GM21447 (cell line): ENCODE data around the gene H1-8.
"Not testable (repeated sequence)": the region's sequence is repeated elsewhere in the genome, so short reads cannot be mapped to it uniquely, and the experiment has no call there.

Experiments used
- ATAC-seq: cut with Tn5 transposase; IDR thresholded peaks from one replicate; pipeline ENCODE4 v1.9.1; 2021; ENCODE audit not compliant: unreplicated experiment

The H1-8 gene

GRCh38 chr3:129515108-129515820, 27.7 kb upstream of the H1-8 start:
- not testable (repeated sequence) for ATAC-seq

DNA sequence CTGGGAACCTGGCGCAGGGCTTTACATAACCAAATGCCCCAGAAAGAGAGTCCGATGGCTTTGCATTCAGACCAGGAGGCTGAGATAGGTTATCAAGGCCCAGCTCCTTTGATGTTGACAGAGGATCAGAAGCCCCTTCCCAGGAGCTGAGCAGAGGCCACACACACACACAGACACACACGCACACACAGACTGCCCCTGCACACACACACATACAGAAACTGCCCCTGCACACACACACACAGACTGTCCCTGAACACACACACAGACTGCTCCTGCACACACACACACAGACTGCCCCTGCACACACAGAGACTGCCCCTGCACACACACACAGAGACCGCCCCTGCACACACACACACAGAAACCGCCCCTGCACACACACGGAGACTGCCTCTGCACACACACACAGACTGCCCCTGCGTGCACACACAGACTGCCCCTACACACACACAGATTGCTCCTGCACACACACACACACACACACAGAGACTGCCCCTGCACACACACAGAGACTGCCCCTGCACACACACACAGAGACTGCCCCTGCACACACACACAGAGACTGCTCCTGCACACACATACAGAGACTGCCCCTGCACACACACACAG, 27.0 kb upstream of the H1-8 start:
- ATAC-seq: not testable (repeated sequence)

GRCh38 chr3:129517516-129517915, 25.5 kb upstream of the H1-8 start:
- no peak for ATAC-seq

GRCh38 chr3:129518038-129518561, 24.9 kb upstream of the H1-8 start:
- ATAC-seq: no peak

DNA sequence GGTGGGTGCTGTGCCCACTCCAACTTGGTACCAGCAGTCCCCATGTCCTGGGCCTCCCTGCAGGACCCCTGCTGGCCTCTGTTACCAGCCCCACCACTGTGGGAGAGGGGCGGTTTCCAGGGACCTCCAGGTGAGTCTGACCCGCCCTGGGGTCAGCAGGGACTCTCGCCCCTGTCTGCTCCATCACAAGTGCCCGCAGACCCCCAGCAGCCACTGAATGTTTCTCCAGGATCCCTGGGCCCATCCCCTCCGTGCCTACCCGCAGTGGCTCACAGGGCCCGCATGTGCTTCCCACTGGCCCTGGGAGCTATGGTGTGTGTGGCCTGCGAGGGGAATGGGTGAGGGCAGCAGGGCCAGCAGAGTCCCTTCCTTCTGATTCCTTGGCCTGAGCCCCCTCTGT, 24.4 kb upstream of the H1-8 start:
- no peak for ATAC-seq

- ATAC-seq: no peak
These were observed 23.5 kb upstream of the H1-8 start for GRCh38 chr3:129519449-129519848.

DNA sequence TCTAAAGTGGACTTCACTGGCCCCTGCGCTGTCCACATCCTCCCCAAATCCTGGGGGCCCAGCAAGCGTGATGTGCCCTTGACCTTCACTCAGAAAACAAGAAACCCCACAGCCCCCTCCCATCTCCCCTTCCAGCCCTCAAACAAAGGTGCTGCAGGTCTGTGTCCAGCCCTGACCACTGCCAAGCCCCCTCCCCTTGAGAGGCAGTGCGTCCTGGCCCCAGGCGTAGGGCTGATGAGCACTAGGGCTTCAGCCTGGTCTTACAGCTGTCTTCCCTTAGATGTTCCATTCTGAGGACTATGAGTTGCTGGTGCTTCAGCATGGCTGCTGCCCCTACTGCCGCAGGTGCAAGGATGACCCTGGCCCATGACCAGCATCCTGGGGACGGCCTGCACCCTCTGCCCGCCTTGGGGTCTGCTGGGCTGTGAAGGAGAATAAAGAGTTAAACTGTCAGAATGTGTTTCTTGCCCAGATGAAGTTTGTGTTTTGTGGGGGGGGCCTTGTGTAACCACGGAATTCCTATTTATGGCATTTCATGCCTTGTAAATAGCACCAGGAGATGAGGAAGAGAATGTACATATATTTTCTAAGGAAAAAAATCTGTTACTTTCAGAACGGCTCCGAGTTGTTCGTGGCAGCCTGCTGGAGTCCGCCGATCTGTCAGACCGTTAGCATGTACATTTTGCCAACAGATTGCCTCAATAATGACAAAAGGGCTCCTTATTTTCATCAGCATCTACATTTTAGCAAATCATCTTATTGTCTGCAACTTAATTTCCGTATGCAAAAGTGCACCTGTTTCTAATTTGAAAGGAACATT, 22.9 kb upstream of the H1-8 start:
- no peak for ATAC-seq

GRCh38 chr3:129520960-129521359, 22.0 kb upstream of the H1-8 start:
- ATAC-seq: no peak

- ATAC-seq: no peak
These were observed 21.4 kb upstream of the H1-8 start for GRCh38 chr3:129521611-129522010.

DNA sequence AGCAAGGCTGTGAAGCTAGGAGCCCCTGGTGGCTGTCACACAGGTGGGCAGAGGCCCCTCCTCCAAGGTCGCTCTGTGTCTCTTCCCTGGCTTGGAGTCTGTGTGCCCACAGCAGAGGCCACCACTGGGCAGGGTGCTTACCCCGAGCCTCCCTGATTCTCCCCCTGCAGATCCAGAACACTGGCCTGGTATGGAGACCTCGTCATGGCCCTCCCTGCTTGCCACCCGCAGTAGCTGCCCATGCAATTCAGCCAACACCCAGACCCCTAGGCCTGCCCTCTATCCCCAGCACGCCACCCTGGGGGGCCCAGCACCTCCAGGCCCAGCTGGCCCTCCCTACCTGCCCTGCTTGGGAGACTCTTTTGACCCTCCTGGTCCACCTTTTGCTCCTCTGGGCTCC, 20.0 kb upstream of the H1-8 start:
- ATAC-seq: no peak

- no peak for ATAC-seq
These were observed 18.9 kb upstream of the H1-8 start for GRCh38 chr3:129524081-129524480.

DNA sequence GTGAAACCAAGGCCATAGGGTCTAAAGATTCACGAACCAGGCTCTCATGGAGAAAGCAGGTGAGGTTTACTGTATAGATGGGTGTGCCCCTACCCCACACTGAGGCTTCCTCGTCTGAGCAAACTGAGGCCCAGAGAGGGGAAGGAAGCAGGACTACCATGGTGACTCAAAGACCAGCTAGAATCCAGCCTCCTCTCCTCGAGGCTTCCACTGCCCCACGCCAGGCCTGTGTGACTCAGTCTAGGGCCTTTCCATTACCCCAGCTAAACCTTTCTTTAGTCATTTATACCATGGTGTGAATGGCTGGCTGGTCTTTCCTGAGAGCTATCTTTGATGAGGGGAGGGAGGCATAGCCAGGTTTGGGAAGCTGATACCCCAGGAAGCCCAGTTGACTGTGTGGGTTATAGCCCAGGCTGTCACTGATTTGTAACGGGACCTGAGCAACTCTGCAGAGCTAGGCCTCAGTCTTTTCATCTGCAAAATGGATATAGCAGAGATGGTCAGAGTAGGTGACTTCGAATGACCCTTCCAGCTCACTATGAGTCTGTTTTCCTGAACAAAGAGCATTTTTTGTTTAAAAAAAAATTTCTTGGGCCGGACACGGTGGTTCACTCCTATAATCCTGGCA, 17.5 kb upstream of the H1-8 start:
- ATAC-seq: no peak

GRCh38 chr3:129526121-129526900, 16.7 kb upstream of the H1-8 start:
- peak; percentile 91 for ATAC-seq

DNA sequence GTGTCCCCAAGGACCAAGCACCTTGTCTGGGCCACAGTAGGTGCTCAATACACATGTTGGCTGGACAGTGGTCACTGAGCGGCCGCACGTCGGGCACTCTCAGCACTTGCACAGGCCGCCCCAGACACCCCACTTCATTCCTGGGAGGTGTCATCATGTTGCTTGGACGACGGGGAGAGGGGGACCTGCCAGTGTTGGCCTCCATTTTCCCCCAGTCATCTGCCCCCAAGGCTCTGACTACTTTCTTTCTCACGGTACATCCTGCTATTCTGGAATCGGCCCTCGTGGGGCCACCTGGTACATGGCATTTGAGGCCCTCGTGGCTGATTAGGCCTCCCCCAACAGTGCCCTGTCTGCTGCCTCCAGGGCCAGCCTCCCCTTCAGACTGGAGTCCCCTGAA, 15.7 kb upstream of the H1-8 start:
- no peak for ATAC-seq

DNA sequence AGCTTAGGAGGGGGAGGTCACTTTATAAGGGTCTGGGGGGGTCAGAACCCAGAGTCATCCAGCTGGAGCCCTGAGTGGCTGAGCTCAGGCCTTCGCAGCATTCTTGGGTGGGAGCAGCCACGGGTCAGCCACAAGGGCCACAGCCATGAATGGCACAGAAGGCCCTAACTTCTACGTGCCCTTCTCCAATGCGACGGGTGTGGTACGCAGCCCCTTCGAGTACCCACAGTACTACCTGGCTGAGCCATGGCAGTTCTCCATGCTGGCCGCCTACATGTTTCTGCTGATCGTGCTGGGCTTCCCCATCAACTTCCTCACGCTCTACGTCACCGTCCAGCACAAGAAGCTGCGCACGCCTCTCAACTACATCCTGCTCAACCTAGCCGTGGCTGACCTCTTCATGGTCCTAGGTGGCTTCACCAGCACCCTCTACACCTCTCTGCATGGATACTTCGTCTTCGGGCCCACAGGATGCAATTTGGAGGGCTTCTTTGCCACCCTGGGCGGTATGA, 14.3 kb upstream of the H1-8 start, which contains the start of gene RHO:
RHO (plus strand) TSS at position 51 of the 512 bp plus-strand sequence; CDS start at position 146, 95 bp downstream.
- no peak for ATAC-seq

DNA sequence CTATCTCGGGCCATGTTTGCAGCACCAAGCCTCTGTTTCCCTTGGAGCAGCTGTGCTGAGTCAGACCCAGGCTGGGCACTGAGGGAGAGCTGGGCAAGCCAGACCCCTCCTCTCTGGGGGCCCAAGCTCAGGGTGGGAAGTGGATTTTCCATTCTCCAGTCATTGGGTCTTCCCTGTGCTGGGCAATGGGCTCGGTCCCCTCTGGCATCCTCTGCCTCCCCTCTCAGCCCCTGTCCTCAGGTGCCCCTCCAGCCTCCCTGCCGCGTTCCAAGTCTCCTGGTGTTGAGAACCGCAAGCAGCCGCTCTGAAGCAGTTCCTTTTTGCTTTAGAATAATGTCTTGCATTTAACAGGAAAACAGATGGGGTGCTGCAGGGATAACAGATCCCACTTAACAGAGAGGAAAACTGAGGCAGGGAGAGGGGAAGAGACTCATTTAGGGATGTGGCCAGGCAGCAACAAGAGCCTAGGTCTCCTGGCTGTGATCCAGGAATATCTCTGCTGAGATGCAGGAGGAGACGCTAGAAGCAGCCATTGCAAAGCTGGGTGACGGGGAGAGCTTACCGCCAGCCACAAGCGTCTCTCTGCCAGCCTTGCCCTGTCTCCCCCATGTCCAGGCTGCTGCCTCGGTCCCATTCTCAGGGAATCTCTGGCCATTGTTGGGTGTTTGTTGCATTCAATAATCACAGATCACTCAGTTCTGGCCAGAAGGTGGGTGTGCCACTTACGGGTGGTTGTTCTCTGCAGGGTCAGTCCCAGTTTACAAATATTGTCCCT, 13.4 kb upstream of the H1-8 start:
- ATAC-seq: no peak

DNA sequence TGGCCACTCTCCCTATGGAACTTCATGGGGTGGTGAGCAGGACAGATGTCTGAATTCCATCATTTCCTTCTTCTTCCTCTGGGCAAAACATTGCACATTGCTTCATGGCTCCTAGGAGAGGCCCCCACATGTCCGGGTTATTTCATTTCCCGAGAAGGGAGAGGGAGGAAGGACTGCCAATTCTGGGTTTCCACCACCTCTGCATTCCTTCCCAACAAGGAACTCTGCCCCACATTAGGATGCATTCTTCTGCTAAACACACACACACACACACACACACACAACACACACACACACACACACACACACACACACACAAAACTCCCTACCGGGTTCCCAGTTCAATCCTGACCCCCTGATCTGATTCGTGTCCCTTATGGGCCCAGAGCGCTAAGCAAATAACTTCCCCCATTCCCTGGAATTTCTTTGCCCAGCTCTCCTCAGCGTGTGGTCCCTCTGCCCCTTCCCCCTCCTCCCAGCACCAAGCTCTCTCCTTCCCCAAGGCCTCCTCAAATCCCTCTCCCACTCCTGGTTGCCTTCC, 12.7 kb upstream of the H1-8 start:
- ATAC-seq: no peak

DNA sequence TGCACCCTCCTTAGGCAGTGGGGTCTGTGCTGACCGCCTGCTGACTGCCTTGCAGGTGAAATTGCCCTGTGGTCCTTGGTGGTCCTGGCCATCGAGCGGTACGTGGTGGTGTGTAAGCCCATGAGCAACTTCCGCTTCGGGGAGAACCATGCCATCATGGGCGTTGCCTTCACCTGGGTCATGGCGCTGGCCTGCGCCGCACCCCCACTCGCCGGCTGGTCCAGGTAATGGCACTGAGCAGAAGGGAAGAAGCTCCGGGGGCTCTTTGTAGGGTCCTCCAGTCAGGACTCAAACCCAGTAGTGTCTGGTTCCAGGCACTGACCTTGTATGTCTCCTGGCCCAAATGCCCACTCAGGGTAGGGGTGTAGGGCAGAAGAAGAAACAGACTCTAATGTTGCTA, 12.2 kb upstream of the H1-8 start:
- ATAC-seq: no peak

DNA sequence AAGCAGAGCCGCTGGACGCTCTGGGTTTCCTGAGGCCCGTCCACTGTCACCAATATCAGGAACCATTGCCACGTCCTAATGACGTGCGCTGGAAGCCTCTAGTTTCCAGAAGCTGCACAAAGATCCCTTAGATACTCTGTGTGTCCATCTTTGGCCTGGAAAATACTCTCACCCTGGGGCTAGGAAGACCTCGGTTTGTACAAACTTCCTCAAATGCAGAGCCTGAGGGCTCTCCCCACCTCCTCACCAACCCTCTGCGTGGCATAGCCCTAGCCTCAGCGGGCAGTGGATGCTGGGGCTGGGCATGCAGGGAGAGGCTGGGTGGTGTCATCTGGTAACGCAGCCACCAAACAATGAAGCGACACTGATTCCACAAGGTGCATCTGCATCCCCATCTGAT, 11.3 kb upstream of the H1-8 start:
- no peak for ATAC-seq
